ENCODE results near the gene FBXL20.
A peak's percentile ranks its signal among the peaks of the same experiment; 100 is the strongest.

FBXL20 gene

DNA sequence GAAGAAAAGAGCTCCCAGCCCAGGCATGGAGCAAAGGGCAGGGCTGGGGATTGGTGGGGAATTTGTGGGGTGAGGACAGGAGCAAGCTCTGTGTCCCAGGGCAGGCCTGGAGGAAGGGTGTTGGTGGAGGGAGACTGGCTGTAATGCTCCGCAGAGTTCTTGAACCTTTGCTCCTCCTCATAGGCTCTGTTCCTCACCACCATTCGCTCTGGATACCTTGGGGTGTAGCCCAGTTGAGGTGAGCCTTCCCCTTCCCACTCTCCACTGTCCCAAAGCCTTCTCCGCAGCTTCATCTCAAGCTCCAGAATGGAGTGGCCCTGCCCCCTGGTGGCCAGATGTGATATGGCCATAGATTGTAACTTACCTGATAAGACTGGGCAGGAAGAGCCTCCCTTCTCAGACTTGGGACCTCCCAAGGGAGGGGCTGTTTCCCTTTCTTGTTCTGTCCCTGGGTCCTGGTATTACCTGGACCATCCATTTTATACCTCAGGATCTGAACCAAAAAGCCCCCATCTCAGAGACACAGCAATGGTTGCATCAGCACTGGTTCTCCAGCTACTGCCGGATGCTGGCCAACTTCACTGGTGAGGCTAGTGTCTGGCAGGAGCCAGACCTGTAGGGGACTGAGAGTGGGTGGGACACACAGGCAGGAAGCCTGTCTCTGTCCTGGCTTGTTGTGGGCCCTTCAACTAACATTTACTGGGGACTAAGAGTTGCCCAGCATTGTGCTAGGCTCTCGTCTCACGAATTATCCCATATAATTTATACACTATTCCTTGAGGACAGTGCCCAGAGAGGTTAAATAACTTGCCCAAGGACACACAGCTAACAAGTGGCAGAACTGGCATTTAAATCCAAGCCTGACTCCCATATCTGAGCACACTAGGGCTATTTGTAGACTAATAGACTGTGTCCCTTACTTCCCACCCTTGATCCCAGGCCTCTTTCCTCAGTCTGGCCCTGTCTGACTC is 156.5 kb downstream of the FBXL20 start:
- DNase-seq: peak; percentile 58 to 86 (median 81)

DNA sequence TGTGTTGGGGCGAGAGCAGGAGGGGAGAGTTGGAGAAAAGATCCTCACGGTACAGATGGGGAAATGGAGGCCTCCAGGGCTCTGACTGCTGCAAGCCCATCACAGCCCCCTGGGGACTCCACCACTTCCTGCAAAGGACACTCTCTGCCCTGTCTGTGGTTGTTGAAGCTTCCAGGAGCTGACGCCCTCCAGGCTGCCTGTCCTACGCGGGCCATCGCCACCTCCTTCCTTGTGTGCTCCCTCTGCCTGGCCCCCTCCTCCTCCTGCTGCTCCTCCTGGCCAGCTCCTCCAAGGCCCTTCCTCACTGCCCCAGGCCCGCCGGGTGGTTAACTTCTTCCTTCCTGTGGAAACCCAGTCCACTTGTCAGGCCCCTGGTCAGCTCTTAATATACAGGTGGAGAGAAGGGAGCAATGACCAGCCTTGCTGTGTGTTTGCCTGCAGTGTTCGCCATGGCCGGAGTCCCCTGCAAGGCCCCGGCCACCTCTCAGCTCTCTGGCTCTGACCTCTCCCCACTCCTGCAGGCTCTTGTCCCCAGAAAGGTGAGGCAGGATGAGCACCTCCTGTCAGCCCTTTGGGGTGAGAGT is 157.3 kb downstream of the FBXL20 start:
- no peak for DNase-seq

DNA sequence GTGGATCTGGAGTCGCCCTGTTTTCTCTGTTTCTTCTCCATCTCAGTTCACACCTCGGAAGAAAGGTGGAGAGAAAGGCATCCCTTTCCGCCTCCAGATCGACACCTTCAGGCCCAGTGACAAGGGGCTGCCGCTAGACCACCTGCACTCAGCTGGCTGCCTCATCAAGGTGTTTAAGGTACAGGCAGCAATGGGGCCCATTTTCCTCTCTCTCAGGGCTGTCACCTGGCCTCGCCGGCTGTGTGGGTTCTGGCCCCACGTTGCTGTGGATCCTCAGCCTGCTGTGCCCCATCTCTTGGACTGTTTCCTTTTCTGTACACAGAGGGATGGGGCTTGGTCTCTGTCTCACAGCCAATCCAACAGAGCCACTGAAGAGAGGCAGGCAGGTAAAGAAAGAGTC is 158.3 kb downstream of the FBXL20 start:
- no peak for DNase-seq

DNA sequence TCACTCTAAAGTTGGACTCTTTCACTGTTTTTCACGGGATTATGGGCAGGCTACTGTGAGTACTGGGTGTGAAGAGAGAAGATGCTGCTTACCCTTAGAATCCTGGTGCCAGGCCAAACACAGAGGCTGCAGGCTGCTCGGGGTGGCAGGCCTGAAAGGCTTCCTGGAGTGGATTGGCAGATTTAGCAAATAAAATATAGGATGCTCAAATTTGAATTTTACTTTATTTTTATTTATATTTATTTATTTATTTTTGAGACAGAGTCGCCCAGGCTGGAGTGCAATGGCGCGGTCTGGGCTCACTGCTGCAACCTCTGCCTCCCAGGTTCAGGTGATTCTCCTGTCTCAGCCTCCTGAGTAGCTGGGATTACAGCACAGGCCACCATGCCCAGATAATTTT is 160.8 kb downstream of the FBXL20 start:
- no peak for DNase-seq

DNA sequence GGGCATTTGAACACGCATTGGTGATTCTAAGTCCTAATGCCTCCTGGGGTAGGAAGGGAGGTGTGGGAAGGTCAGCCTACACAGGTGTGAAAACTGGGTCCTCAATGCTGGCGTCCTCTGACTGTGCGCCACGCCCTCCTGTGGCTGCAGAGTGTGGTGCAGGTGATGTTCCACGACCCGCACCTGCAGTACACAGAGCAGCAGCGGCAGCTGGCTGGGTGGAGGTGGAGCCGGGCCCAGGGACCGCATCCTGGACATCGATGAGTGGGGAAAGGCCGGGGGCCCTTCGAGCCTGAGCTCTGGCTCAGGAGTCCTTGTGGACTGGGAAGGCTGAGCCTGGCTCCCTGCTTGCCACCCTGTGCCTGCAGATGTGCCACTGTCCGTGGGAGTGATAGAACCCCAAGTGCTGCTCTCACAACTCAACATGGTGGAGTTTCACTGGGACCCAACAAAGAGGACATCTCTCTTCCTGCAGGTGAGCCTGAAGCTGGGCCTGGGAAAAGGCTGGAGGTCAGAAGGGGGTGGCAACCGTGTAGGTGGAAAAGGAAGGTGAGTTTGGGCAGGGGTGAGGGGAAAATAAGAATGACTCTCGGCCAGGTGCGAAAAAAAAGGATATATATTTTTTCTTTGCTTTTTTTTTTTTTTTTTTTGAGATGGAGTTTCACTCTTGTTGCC is 161.6 kb downstream of the FBXL20 start:
- peak; percentile 19 to 56 (median 34) for DNase-seq

DNA sequence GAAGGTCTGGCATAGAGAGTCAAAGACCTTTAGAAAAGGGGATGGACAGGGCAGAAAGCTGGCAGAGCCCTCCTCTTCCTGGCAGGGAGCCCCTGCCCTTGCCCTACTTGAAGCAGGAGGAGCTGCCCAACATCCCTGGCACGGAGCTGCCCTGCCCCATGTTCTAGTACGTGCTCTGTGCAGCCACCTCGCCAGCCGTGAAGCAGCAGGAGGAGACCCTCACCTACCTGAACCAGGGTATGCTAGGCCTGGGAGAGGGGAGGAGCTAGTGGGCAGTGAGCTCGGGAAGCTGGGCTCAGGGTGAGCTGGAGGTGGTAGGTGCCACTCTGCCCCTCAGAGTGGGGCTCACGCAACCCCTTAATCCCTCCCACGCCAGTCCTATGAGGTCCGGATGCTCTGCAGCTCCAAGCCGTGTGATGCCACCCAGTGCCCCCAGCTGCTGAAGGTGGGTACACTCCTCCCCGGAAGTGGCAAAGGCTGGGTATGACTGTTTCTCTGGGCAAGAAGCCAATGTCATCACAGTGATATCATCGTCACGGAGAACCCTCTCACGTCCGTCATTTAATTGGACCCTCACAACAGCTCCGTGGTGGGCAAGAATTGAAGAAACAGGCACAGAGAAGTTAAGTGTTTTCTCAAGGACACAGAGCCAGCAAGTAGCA is 163.0 kb downstream of the FBXL20 start:
- DNase-seq: peak in 2 of 4 experiments; percentile 59 to 64

DNA sequence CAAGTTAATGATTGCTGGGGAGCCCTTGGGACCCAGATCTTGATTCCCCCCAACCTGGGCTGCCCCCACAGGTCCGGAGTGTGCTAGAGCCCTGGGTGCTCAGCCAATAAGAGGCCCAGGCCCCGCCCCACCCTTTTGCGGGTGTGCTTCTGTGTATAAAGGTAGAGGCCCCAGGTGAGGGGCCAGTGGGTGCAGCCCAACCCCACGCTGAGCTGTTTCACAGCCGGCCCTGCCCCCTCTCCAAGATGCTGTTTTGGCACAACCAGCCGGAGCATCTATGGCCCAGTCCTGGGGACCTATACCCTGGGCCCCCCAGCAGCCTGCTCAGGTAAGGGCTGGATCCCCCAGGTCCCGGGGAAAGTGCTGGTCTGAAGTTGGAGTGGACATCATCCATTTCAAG is 163.8 kb downstream of the FBXL20 start:
- no peak for DNase-seq

DNA sequence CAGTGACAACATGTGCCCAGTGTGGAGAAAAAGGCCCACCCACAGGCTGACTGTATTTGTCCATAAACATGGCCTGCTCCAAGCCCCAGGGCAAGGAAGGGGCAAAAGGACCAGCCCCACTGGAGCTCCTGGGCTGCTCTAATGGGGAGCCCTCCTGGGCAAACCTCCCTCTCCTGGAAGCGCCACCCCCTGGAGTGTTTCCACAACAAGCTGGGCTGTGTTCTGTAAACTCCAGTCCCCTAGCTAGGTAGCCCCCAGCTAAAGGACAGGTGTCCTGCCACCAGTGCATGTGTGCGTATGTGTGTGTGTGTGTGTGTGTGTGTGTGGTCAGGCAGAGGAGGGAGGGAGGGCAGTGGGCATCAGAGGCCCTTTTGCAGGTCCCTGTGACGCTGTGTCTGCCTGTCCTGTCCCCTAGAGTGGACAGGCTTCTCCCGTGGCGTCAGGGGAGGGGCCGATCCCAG is 164.4 kb downstream of the FBXL20 start:
- no peak for DNase-seq

DNA sequence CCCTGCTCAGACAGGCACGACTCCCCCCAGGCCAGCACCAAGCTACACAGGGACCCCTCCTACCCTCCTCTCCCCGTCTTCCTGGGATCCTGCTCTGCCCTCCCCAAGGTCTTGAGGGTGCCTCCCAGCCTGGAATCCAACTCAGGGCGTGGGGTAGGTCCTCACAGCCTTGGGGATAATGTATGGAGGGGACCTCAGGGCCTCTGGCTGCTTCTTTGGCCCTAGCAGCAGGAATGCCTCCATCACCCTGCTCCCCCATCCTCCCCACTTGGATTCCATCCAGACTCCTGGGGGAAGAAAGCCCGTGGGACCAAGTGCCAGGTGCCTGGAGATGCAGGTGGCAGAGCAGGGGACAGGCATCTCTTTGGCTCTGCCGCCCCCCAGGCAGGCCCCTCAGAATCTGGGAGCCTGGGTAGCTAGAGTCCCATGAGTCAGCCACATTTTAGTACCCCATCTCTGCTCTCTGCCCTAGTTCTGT is 164.9 kb downstream of the FBXL20 start:
- no peak for DNase-seq

DNA sequence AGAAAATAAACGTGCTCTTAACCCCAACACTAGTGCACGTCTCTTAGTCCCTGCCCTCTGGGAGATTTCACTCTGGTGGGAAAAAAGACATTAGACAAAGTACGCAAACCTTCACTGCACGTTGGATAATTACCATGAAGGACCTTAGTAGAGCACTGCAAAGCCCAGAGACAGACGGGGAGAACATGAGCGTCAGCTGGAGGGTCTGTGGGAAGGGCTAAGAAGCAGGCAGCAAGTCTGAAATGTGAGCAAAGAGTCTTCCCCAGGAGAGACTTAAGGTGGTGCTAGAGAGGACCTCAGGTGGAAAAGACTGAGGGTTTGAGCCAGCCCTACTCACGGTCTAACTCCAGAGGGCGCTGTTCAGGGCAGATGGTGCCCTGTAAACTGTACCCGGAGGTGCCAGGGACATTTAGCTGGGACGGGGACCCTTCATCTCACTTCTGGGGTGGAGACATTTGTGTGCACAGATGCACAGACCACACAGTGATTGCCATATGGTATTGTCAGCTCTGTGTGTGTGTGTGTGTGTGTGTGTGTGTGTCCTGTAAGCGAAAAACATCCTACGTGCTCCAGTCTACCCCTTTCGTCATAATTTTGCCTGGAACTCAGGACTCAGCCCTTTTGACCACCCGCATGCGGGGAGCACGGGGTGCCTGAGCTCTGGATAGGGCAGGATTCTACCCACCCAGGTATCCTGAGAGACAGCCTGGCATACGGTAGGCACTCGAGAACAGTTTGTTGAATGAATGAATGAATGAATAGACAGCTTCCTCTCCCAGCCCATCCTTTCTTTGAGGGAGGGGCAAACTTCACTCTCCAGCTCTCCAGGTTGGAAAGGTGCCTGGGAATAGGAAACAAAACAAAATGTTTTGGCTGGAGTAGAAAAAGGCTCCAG is 165.6 kb downstream of the FBXL20 start:
- no peak for DNase-seq

DNA sequence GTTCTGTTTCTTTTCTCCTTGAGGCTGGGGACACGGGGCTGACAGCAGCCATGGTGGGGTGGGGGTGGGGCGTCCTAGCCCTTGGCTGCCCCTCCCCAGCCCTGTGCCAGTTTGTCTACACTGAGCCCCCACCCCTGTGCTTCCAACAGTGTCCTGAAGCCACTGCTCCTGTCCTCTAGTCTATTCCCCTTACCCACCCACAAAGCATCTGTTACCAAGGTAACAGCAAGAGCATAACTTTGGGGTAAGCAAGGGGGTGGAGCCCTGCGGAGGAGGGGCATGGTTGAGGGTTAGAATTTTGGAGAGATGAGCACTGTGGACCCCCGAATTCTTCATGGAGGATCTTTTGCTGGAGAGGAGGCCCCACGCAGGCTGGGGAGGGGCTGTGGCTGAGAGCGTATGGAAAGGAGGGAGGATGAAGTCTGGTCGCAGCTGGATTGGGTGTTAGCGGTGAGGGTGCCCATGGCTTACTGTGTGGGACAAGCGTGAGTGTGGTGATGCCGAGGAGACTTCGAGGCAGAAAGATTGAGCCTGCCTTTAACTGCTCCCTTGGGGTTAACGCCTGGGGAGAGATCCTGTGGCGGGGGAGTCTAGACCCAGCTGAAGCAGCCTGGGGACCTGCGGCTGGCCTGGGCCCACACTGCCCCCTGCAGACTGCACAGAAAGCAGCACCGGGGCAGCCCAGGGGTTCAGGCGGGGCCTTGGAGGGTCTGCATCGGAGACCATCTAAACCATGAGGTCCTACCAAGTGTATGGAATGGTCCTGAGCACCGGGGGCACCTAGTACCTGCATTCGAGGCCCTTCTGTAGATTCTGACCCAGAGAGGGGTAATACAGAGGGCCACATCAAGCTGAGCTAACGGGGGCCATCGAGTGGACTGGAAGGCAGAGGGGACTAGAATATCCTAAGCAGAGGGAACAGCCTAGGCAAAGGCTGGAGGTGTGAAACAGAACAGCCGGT is 169.6 kb downstream of the FBXL20 start:
- peak in 3 of 4 experiments; percentile 22 to 54 (median 28) for DNase-seq

DNA sequence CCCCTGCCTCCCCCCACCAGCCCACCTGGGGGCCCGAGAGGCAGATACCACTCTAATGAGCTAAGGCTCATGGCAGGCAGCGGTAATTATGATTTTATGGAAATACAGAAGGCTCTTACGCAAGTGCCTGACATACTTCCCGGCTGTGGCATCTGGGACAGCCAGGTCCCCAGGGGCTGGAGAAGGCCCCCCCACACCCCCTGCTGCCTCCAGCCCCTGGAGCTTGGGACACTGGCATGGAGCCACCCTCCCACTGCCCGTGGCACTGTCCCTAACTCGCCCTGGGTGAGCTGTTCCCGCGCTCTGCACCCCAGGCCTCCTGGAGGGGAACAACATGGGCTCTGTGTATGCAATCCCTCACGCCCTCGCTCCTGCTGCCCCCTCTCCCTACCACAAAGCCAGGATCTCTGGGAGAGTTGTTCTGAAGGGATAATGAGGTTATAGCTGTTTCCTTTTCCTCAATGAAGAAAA is 170.3 kb downstream of the FBXL20 start:
- DNase-seq: no peak

DNA sequence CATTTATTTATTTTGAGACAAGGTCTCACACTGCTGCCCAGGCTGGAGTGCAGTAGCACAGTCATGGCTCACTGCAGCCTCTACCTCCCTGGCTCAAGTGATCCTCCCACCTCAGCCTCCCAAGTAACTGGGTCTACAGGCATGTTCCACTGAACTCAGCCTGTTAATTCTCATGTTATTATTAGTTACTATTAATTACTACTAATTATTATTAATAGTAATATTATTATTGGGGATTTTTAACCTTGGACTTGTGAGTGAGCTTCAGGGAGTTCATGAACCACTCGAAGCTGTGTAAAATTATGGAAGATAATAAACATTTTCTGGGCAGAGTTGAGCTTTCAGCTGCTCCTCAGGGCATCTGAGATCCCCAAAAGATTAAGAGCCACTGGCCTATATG is 171.1 kb downstream of the FBXL20 start:
- no peak for DNase-seq

DNA sequence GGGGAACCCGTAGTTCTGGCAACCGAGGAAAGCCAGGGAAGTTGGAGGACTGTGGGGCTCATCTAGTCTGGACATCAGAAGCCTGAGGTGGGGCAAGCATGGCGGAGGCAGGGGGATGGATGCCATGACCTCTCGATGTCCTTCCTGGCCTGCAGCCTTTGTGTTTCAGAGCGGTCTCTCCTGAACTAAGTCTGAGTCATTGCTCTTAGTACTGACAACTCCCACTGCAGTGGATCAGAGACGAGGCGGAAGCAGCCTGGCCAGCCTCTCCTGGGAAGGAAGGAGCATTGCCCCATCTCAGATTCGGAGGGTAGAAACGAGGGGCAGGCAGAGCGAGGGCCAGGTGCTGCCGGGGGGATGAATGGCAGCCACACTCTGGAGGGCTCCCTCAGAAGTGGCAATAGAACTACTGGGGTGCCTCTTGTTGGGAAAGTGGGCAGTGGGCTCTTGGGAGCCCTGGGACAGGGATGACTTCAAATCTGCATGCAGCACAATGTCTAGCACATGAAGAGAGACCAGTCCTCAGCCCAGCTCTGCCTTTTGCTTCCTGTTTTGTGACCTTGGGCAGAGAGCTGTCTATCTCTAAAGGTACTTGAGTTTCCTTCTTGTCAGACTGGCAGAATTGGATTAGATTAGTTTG is 172.0 kb downstream of the FBXL20 start:
- no peak for DNase-seq

DNA sequence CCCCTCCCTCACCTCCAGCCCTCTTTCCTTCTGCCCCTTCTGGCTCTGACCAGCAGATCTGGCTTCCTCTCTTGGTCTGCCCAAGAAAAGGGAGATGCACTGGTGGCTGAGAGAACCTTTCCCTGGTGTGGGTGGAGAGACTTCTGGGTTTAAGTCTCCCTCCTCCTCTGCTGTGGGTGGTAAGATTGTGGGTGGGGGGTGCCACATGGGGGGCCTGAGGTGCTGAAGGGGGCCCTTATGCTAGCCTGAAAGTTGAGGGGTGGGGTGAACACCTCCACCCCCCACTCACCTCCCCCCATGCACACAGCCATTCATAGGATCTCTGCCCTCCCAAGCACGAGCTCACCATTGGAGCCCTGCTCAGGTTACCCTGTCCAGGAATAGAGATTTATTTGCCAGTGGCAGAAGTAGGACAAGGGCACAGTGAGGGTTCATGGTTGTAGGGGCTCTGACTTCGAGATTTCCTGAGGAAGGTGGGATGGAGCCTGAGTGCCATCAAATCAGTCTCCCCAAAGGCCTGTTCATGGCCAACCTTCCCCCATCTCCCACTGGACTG is 174.0 kb downstream of the FBXL20 start:
- DNase-seq: no peak

DNA sequence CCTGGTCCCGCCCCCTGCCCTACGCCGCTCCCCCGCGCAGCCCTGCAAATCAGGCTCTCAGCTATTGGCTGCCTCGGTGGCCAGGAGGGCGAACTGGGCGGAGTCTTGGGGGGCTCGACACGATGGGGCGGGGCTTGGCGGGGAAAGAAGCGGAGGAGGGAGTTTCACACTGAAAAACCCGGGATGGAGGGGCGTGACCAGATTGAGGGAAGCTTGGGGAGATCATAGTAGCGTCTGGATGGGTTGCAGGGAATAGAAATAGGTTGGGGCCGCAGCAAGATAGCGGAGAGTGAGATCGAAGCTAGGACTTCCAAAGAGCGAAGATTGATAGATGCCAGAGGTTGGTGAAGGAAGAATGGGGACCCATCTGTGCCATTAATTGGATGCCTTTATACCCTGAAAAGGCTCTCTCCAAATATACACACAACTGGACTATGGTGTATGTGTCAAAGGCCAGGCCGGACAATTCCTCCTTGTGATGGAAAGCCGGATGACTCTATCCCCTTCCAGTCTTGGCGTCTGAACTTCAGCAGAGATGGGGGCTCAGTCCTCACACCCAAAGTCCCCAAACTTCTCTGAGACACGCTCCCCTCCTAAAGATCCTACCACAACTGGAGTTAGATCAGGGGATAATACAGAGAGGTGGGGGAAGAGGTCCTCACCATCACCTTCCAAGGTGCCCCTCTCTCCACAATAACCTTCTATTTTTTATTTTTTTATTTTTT is 175.3 kb downstream of the FBXL20 start:
- DNase-seq: peak in 1 of 4 experiments; percentile 13

DNA sequence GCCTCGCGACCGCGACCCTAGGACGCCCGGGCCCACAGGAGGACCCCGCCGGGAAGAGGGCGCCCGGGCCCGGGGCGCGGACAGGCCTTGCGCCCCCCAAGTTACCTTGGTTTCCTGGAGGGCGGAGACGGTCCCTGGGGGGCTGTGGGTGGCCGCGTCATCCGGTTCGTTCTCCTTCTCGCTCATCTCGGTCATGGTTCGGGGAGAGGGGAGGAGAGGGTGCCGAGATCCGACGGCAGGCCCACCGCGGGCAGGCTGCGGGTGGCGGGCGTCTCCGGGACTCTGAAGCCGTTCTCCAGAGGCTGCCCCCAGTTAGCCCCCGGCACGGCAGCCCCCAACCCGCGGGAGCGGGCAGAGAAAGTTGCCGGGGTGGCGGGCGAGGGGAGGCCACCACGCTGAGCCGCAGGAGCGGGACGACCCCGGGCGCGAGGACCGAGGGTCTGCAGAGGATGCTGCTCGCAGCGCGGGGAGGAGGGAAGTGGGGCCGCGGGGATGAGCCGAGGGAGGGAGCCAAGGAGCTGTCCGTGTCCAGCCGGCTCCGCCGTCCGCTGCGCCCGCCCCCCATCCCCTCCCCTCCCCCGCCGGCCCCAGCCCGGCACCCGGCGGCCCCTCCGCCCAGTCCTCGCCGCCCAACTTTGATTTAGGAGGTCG is 176.0 kb downstream of the FBXL20 start, which contains the start of gene STAC2:
TSS of gene STAC2 (minus strand) at position 638 of the 651 bp plus-strand sequence. CDS start at position 195, 443 bp downstream.
- no peak for DNase-seq

DNA sequence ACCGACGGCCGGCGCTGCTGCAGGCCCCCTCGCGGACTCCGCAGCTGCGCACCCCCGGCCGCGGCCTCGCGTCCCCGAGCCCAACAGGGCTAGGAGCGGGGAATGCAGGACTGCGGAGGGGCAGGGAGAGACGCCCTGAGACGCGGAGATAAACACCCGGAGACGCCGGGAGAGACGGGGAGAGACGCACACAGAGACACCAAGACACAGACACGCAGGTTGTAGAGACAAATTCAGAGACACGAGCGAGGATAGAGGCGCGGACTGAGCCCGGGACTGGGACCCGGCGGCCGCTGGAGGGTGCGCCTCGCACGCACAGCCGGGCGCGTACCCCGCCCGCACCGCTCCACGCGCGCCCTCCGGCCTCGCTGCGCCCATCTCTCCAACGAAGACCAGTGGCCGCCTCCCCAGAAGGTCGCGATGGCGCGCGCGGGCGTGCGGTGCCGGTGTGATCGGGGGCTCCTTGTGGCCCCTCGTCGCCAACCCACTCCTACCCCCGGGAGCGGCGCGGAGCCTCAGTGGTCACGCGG is 176.6 kb downstream of the FBXL20 start:
- DNase-seq: no peak

Data from activated naive CD4-positive, alpha-beta T cell (primary cell).